LHCN-M2 (cell line): ENCODE measurements around the gene DNAAF8. TPM values are rescaled to one million over a fixed set of nuclear protein-coding genes. Genes with fewer than 3 reads are reported as not detected.

Source experiments
- total RNA-seq: library from RNA; depleted of rRNA; stranded (reverse); fragments of >200 nt; gene quantifications from 2 replicates; pipeline ENCODE4 v1.2.3, GENCODE V29; 2014; rRNA removed

The DNAAF8 gene
- total RNA-seq, 1 experiment from 2014 or later, result 0.98 TPM

Other genes starting within 250 kb of the DNAAF8 start
- 19.5 and 24.9 TPM in 2 replicates for gene CDIP1, start 195.8 kb upstream of the DNAAF8 start, total RNA-seq
- 0.06 TPM in 1 of 2 replicates, not detected in the other for gene C16orf96, start 178.2 kb upstream of the DNAAF8 start, total RNA-seq
- 4.5 and 7.7 TPM in 2 replicates for gene UBALD1, start 119.6 kb upstream of the DNAAF8 start, total RNA-seq
- 25.5 and 26.6 TPM in 2 replicates for gene MGRN1, start 109.7 kb upstream of the DNAAF8 start, total RNA-seq
- gene NUDT16L1, start 41.0 kb upstream of the DNAAF8 start, total RNA-seq, result 38.9 and 40.4 TPM in 2 replicates
- gene ANKS3, start 266 bp upstream of the DNAAF8 start, total RNA-seq, result 14.4 and 17.9 TPM in 2 replicates
- 10.9 and 11.8 TPM in 2 replicates for gene ZNF500, start 32.6 kb downstream of the DNAAF8 start, total RNA-seq
- not detected in 2 replicates for gene SEPTIN12, start 53.8 kb downstream of the DNAAF8 start, total RNA-seq
- not detected in 2 replicates for gene SMIM22, start 60.8 kb downstream of the DNAAF8 start, total RNA-seq
- gene ROGDI, start 68.1 kb downstream of the DNAAF8 start, total RNA-seq, result 17.8 and 25.8 TPM in 2 replicates
- gene GLYR1, start 112.8 kb downstream of the DNAAF8 start, total RNA-seq, result 38.3 and 52.8 TPM in 2 replicates
- gene UBN1, start 112.9 kb downstream of the DNAAF8 start, total RNA-seq, result 27.6 and 28.1 TPM in 2 replicates
- gene PPL, start 202.6 kb downstream of the DNAAF8 start, total RNA-seq, result 0.13 and 0.86 TPM in 2 replicates
- gene SEC14L5, start 223.8 kb downstream of the DNAAF8 start, total RNA-seq, result not detected in 2 replicates